VCaP (cell line): ENCODE measurements around the gene RAPGEF4.

Experiments
- H3K27ac ChIP-seq: fragments of 450-650 bp; 2 replicates; pipeline ENCODE4 v1.5.1; 2017
- CTCF ChIP-seq: fragments of 450-650 bp; conservative IDR thresholded peaks from 2 replicates; pipeline ENCODE4 v1.5.1; 2017; ENCODE audit warnings: mild to moderate bottlenecking, moderate library complexity

RAPGEF4 gene

GRCh38 chr2:172877826-172878225 is 142.2 kb downstream of the RAPGEF4 start:
- TF ChIP-seq CTCF, result no peak

DNA sequence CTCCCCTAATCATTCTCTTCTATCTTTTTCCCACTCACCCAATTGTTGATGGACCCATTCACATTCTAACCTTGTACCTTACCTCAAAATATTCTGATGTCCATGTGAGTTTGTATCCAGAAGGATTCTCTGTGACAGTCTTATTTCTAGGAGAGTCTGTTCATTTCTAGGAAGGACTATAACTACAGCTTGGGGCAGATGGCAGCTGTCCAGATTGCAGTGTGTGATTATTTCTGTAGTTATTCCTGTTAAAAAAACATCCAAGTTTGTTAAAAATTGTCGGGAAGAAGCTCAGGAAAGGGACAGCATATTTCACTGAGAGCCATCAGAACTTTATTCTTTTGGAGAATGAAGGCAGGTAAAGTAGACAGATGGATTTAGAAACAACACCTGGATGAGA is 142.6 kb downstream of the RAPGEF4 start:
- no peak overlapping the region for H3K27ac ChIP-seq
- TF ChIP-seq CTCF, result no peak

More at GRCh38 chr2:172877826-172878225, 142.2 kb downstream of the RAPGEF4 start:
- H3K27ac ChIP-seq, result no peak overlapping the region

- H3K27ac ChIP-seq, result no peak overlapping the region
- no peak for TF ChIP-seq CTCF
Observed at GRCh38 chr2:172884336-172884735, 148.7 kb downstream of the RAPGEF4 start.

DNA sequence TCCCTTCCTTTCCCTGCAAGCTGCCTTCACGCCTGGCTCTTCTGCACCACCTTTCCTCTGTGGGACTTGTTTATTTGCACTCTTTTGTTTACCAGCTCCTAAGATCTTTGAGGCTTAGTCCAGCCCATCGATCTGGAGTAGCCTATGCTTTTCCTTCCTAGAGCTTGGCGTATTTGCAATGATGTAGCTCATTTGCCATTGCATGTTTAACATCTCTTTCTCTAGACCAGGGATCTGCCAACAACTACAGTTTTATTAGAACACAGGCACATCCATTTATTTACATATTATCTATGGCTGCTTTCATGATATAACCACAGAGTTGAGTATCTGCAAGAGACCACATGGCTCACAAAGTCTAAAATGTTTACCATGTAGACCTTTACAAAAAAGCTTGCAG is 150.4 kb downstream of the RAPGEF4 start:
- peak overlapping the region; percentile 69 for H3K27ac ChIP-seq
- TF ChIP-seq CTCF, result no peak

- H3K27ac ChIP-seq, result no peak overlapping the region
- TF ChIP-seq CTCF, result no peak
Observed at GRCh38 chr2:172887280-172887679, 151.6 kb downstream of the RAPGEF4 start.

DNA sequence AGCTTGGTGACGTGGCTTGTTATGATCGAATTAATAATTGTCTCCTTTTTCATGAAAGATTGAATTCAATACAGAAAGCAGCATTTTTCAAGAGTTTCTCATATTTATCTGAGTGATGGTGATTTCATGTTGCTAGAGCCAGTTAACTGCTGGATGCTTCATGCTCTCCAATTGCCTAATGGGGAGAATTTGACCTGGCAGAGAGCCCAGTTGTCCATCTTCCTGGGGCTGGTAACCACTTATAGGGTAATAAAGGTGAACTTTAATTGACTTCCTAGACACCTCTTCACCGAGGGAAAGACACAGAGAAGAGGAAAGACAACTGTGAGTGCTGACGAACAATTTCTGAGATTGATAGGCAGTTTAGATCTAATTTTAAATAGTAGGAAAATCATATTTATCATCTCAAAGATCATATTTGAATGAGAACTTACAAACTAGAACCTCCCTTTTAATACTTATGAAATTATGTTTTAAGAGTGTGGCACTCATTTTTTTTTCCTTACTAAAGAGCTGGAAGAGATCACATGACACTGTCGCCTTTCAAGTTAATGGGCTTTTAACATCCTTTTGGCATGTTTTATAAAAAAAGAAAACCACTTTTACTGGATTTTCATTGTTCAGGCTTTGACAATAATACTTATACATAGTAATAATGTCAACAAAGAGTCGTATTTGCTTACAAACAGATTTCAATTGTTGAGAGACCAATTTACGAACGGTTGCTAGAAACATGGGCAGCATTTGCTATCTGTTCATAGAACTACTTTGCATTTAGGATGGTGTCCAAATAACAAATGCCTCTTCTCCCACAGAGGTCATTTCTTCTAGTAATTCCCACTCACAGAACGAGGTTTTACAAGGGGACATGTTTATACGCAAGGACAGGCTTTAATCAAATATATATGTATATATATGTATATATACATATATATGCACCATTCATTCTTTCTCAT is 153.3 kb downstream of the RAPGEF4 start:
- H3K27ac ChIP-seq, result no peak overlapping the region
- no peak for TF ChIP-seq CTCF

GRCh38 chr2:172889768-172890430 is 154.3 kb downstream of the RAPGEF4 start:
- no peak overlapping the region for H3K27ac ChIP-seq
- TF ChIP-seq CTCF, result no peak
